ENCODE measurements around the gene IRAK1.
A peak's percentile ranks its signal among the peaks of the same experiment; 100 is the strongest.

IRAK1 gene

DNA sequence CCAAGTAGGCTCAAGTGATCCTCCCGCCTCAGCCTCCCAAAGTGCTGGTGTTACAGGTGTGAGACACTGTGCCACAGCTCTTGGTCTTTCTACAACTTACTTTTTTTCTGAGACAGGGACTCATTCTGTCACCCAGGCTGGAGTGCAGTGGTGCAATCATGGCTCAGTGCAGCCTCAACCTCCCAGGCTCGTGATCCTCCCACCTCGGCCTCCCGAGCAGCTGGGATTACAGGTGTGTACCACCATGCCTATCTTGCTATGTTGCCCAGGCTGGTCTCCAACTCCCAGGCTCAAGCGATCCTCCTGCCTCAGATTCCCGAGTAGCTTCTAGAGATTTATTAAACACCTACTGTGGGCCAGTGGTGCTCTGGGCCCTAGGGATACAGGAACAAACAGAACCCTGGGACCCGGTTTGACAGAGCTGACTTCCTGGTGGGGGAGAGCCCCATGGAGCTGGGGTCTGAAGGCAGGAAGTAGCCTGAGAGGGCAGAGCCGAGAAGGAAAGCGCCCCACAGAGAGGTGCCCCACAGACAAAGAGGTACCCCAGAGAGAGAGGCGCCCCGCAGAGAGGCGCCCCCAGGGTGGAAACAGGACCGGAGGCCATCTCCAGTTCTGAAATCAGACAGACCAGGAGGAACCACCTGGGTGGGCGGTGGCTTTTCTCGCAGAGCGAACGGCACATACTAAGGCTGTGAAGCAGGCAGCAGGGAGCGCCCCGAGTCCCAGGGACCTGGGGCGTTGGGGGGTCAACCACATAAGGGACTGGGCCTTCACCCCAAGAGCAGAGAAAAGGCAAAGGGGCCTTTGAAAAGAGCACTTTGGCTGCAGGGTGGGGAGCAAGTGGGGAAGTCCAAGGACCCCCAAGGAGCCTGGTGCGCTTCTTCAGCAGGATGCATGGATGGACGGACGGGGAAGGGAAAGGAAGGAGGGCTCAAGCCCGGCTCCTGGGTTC, 5.0 kb downstream of the IRAK1 start:
- Histone ChIP-seq H3K27ac (no peak overlapping the region), H3K27me3 (no peaks in the 10 kb centered on the region), H3K4me1 (peaks cover 0 to 22% (median 7%) of the 10 kb centered on the region in 4 donors), H3K36me3 (peaks cover 0 to 27% (median 26%) of the 10 kb centered on the region in 3 donors), H3K4me3 (no peak overlapping the region), H3K9me3 (no peaks in the 10 kb centered on the region)
- TF ChIP-seq, protein P1, sequence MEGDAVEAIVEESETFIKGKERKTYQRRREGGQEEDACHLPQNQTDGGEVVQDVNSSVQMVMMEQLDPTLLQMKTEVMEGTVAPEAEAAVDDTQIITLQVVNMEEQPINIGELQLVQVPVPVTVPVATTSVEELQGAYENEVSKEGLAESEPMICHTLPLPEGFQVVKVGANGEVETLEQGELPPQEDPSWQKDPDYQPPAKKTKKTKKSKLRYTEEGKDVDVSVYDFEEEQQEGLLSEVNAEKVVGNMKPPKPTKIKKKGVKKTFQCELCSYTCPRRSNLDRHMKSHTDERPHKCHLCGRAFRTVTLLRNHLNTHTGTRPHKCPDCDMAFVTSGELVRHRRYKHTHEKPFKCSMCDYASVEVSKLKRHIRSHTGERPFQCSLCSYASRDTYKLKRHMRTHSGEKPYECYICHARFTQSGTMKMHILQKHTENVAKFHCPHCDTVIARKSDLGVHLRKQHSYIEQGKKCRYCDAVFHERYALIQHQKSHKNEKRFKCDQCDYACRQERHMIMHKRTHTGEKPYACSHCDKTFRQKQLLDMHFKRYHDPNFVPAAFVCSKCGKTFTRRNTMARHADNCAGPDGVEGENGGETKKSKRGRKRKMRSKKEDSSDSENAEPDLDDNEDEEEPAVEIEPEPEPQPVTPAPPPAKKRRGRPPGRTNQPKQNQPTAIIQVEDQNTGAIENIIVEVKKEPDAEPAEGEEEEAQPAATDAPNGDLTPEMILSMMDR (IDR thresholded peaks at IDR 0.05), result no peak
- intact Hi-C loops (cut with DNase I; ENCODE audit: low total_unique reads), result loop anchor here (5.0 kb wide), 2 partner anchors 38 to 83 kb away; partner anchors contain the start of gene MECP2
- DNase-seq, result no peak

GRCh38 chrX:154013614-154014360, 5.9 kb downstream of the IRAK1 start:
- H3K27ac ChIP-seq, result no peak overlapping the region
- intact Hi-C loops (cut with DNase I; ENCODE audit: low total_unique reads), result loop anchor here (5.0 kb wide), 1 partner anchor 39 kb away; no protein-coding TSS in a partner anchor
- TF ChIP-seq, protein P1 (IDR thresholded peaks at IDR 0.05), result peak; percentile 77 to 85

DNA sequence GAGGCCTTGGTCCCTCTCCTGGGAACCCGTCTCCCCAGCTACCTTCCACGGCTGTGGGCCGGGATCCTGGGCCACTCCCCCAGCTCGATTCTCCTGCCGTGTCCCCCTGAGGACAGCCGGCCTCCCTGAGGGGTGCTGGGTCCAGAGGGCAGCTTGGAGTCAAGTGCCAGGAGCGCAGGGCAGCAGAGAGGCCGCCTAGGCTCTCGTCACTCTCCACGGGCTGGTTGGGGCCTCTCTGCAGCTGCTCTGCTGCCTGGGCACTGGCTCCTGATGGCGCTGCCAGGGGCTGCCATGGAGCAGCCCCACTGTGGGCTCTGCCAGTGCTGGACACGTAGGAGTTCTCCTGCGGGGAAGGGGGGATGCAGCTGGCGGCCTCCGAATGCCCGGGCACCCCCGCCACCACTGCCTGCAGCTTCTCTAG, 6.7 kb downstream of the IRAK1 start:
- Histone ChIP-seq H3K27ac (no peak overlapping the region), H3K27me3 (no peaks in the 10 kb centered on the region), H3K4me1 (peaks cover 0 to 10% (median 0%) of the 10 kb centered on the region in 4 donors), H3K9me3 (no peaks in the 10 kb centered on the region), H3K4me3 (no peak overlapping the region), H3K36me3 (peaks cover 0 to 27% (median 26%) of the 10 kb centered on the region in 3 donors)
- TF ChIP-seq, protein P1 (IDR thresholded peaks at IDR 0.05), result no peak
- no peak for DNase-seq
- intact Hi-C loops (cut with DNase I; ENCODE audit: low total_unique reads), result loop anchor here (5.0 kb wide), 1 partner anchor 39 kb away; no protein-coding TSS in a partner anchor

More at GRCh38 chrX:154013614-154014360, 5.9 kb downstream of the IRAK1 start:
- Histone ChIP-seq H3K4me1 (peaks cover 0 to 17% (median 5%) of the 10 kb centered on the region in 4 donors), H3K4me3 (no peak overlapping the region), H3K36me3 (peaks cover 0 to 27% (median 26%) of the 10 kb centered on the region in 3 donors), H3K27me3 (no peaks in the 10 kb centered on the region), H3K9me3 (no peaks in the 10 kb centered on the region)
- DNase-seq, result no peak

- no peak for DNase-seq
- Histone ChIP-seq H3K9me3 (no peaks in the 10 kb centered on the region), H3K27ac (no peak overlapping the region), H3K4me1 (peaks cover 0 to 6% (median 0%) of the 10 kb centered on the region in 4 donors), H3K36me3 (peaks cover 0 to 27% (median 26%) of the 10 kb centered on the region in 3 donors), H3K27me3 (no peaks in the 10 kb centered on the region), H3K4me3 (no peak overlapping the region)
- TF ChIP-seq, protein P1 (IDR thresholded peaks at IDR 0.05), result no peak
- intact Hi-C loops (cut with DNase I; ENCODE audit: low total_unique reads), result loop anchor here (5.0 kb wide), 1 partner anchor 40 kb away; no protein-coding TSS in a partner anchor
Measured at GRCh38 chrX:154012336-154012991, 7.2 kb downstream of the IRAK1 start.

All from tibial artery (tissue), 4 donors.